BLaER1 (cell line): ENCODE data around the gene MOBP.

Experiments
- H3K27ac ChIP-seq: shearing (Covaris generic); formaldehyde crosslinking; 2 replicates; pipeline ENCODE4 v1.8.1; 2022
- H3K27me3 ChIP-seq: shearing (Covaris generic); formaldehyde crosslinking; 2 replicates; pipeline ENCODE4 v1.8.1; 2022
- H3K36me3 ChIP-seq: shearing (Covaris generic); formaldehyde crosslinking; 2 replicates; pipeline ENCODE4 v1.8.1; 2022
- H3K4me1 ChIP-seq: shearing (Covaris generic); formaldehyde crosslinking; 2 replicates; pipeline ENCODE4 v1.8.1; 2022
- H3K4me2 ChIP-seq: shearing (Covaris generic); formaldehyde crosslinking; 2 replicates; pipeline ENCODE4 v1.8.1; 2022
- H3K4me3 ChIP-seq: shearing (Covaris generic); formaldehyde crosslinking; 2 replicates; pipeline ENCODE4 v1.8.1; 2022
- H3K9ac ChIP-seq: shearing (Covaris generic); formaldehyde crosslinking; 2 replicates; pipeline ENCODE4 v1.8.1; 2022
- H3K9me3 ChIP-seq: shearing (Covaris generic); formaldehyde crosslinking; 2 replicates; pipeline ENCODE4 v1.8.1; 2022
- H4K20me1 ChIP-seq: shearing (Covaris generic); formaldehyde crosslinking; 2 replicates; pipeline ENCODE4 v1.8.1; 2022
- Cebpa-rat ChIP-seq: shearing (Covaris generic); IDR thresholded peaks from 2 replicates; pipeline ENCODE4 v1.8.1; 2022

MOBP gene

GRCh38 chr3:39433642-39434041, 33.8 kb upstream of the MOBP start:
- H3K9me3 ChIP-seq: no peaks in the 10 kb centered on the region
- no peak overlapping the region for H3K4me3 ChIP-seq
- no peaks in the 10 kb centered on the region for H3K27me3 ChIP-seq
- no peaks in the 10 kb centered on the region for H3K4me1 ChIP-seq
- H3K4me2 ChIP-seq: no peak overlapping the region
- H4K20me1 ChIP-seq: no peaks in the 10 kb centered on the region
- H3K36me3 ChIP-seq: no peaks in the 10 kb centered on the region
- H3K27ac ChIP-seq: no peak overlapping the region
- TF ChIP-seq Cebpa-rat: no peak
- no peak overlapping the region for H3K9ac ChIP-seq

GRCh38 chr3:39434574-39434973, 32.9 kb upstream of the MOBP start:
- no peak overlapping the region for H3K27ac ChIP-seq
- H3K9ac ChIP-seq: no peak overlapping the region
- no peak for TF ChIP-seq Cebpa-rat
- H4K20me1 ChIP-seq: no peaks in the 10 kb centered on the region
- H3K9me3 ChIP-seq: no peaks in the 10 kb centered on the region
- H3K4me2 ChIP-seq: no peak overlapping the region
- no peaks in the 10 kb centered on the region for H3K36me3 ChIP-seq
- no peaks in the 10 kb centered on the region for H3K4me1 ChIP-seq
- H3K4me3 ChIP-seq: no peak overlapping the region
- no peaks in the 10 kb centered on the region for H3K27me3 ChIP-seq

GRCh38 chr3:39435006-39435748, 32.3 kb upstream of the MOBP start:
- H3K4me2 ChIP-seq: no peak overlapping the region
- no peak overlapping the region for H3K27ac ChIP-seq
- H4K20me1 ChIP-seq: no peaks in the 10 kb centered on the region
- H3K9me3 ChIP-seq: no peaks in the 10 kb centered on the region
- H3K36me3 ChIP-seq: no peaks in the 10 kb centered on the region
- no peaks in the 10 kb centered on the region for H3K4me1 ChIP-seq
- H3K27me3 ChIP-seq: no peaks in the 10 kb centered on the region
- H3K9ac ChIP-seq: no peak overlapping the region
- H3K4me3 ChIP-seq: no peak overlapping the region
- TF ChIP-seq Cebpa-rat: no peak

GRCh38 chr3:39438880-39439279, 28.6 kb upstream of the MOBP start:
- H3K27me3 ChIP-seq: no peaks in the 10 kb centered on the region
- no peaks in the 10 kb centered on the region for H3K36me3 ChIP-seq
- H3K9ac ChIP-seq: no peak overlapping the region
- TF ChIP-seq Cebpa-rat: no peak
- H3K4me1 ChIP-seq: no peaks in the 10 kb centered on the region
- no peak overlapping the region for H3K4me2 ChIP-seq
- H3K27ac ChIP-seq: no peak overlapping the region
- no peaks in the 10 kb centered on the region for H4K20me1 ChIP-seq
- no peaks in the 10 kb centered on the region for H3K9me3 ChIP-seq
- H3K4me3 ChIP-seq: no peak overlapping the region

- Histone ChIP-seq H3K9ac (no peak overlapping the region), H3K27ac (no peak overlapping the region), H3K4me2 (no peak overlapping the region), H3K4me3 (no peak overlapping the region), H3K27me3 (no peaks in the 10 kb centered on the region), H3K4me1 (no peaks in the 10 kb centered on the region), H3K36me3 (no peaks in the 10 kb centered on the region), H4K20me1 (no peaks in the 10 kb centered on the region), H3K9me3 (no peaks in the 10 kb centered on the region)
- TF ChIP-seq Cebpa-rat: no peak
Measured at GRCh38 chr3:39440316-39440715, 27.2 kb upstream of the MOBP start.

GRCh38 chr3:39443530-39443929, 23.9 kb upstream of the MOBP start:
- Histone ChIP-seq H3K4me2 (no peak overlapping the region), H4K20me1 (no peaks in the 10 kb centered on the region), H3K27me3 (no peaks in the 10 kb centered on the region), H3K4me1 (no peaks in the 10 kb centered on the region), H3K9me3 (no peaks in the 10 kb centered on the region), H3K27ac (no peak overlapping the region), H3K4me3 (no peak overlapping the region), H3K36me3 (no peaks in the 10 kb centered on the region), H3K9ac (no peak overlapping the region)
- no peak for TF ChIP-seq Cebpa-rat

- no peak for TF ChIP-seq Cebpa-rat
- no peak overlapping the region for H3K4me3 ChIP-seq
- H3K4me2 ChIP-seq: no peak overlapping the region
- H3K36me3 ChIP-seq: no peaks in the 10 kb centered on the region
- no peaks in the 10 kb centered on the region for H4K20me1 ChIP-seq
- no peak overlapping the region for H3K27ac ChIP-seq
- H3K9ac ChIP-seq: no peak overlapping the region
- H3K27me3 ChIP-seq: no peaks in the 10 kb centered on the region
- H3K9me3 ChIP-seq: no peaks in the 10 kb centered on the region
- H3K4me1 ChIP-seq: no peaks in the 10 kb centered on the region
Measured at GRCh38 chr3:39445927-39446326, 21.6 kb upstream of the MOBP start.

- no peak overlapping the region for H3K9ac ChIP-seq
- no peak overlapping the region for H3K27ac ChIP-seq
- no peaks in the 10 kb centered on the region for H4K20me1 ChIP-seq
- no peak overlapping the region for H3K4me3 ChIP-seq
- no peaks in the 10 kb centered on the region for H3K9me3 ChIP-seq
- H3K27me3 ChIP-seq: no peaks in the 10 kb centered on the region
- no peaks in the 10 kb centered on the region for H3K36me3 ChIP-seq
- no peak for TF ChIP-seq Cebpa-rat
- H3K4me1 ChIP-seq: no peaks in the 10 kb centered on the region
- no peak overlapping the region for H3K4me2 ChIP-seq
Measured at GRCh38 chr3:39446444-39446843, 21.0 kb upstream of the MOBP start.

GRCh38 chr3:39447637-39448483, 19.6 kb upstream of the MOBP start:
- Histone ChIP-seq H3K9me3 (no peaks in the 10 kb centered on the region), H4K20me1 (no peaks in the 10 kb centered on the region), H3K36me3 (no peaks in the 10 kb centered on the region), H3K27me3 (no peaks in the 10 kb centered on the region), H3K4me2 (no peak overlapping the region), H3K9ac (no peak overlapping the region), H3K4me3 (no peak overlapping the region), H3K4me1 (no peaks in the 10 kb centered on the region), H3K27ac (no peak overlapping the region)
- TF ChIP-seq Cebpa-rat: no peak

- Histone ChIP-seq H3K9ac (no peak overlapping the region), H4K20me1 (no peaks in the 10 kb centered on the region), H3K4me3 (no peak overlapping the region), H3K27me3 (no peaks in the 10 kb centered on the region), H3K27ac (no peak overlapping the region), H3K4me2 (no peak overlapping the region), H3K36me3 (no peaks in the 10 kb centered on the region), H3K9me3 (no peaks in the 10 kb centered on the region), H3K4me1 (no peaks in the 10 kb centered on the region)
- no peak for TF ChIP-seq Cebpa-rat
Measured at GRCh38 chr3:39448506-39449233, 18.8 kb upstream of the MOBP start.
